ENCODE data around the gene GALE. TPM values are rescaled to one million over a fixed set of nuclear protein-coding genes. Genes with fewer than 3 reads are reported as not detected.

The GALE gene
- total and polyA plus RNA-seq, 2 of the 13 experiments (the other 11 are each of a cell fraction or from before 2014, with no cell fraction given) = 85.2 to 88.4 TPM

DNA sequence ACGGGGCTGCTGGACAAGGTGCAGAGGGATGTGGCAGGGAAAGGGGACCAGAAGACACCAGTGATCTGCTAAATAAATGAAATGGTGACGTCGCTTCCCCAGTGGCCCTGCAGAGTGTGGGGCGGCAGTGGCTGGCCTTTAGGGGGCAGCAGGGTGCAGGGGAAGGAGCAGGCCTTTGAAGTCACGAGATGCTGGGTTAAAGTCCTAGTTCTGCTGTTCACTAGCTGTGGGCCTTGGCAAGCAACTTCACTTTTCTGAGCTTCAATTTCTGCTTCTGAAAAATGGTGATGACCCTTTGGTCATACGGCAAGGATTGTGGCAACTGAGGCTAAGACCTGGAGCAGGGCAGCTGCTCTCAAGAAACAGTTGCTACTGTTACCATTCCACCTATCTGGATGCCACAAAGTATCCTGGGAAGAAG, 9.2 kb upstream of the GALE start (continued):
- TF ChIP-seq ZBTB33 (CRISPR knock-in tag; IDR thresholded peaks at IDR 0.05) (peak; percentile 60; the same call in 1 of the 2 replicates), ZNF678 (CRISPR knock-in tag; IDR thresholded peaks at IDR 0.05) (no peak), MAX (IDR thresholded peaks at IDR 0.05) (0 out of 2 replicates have a peak, but pooled peaks have one; percentile 24), SALL1 (CRISPR knock-in tag; IDR thresholded peaks at IDR 0.05) (peak; percentile 75), ZNF749 (CRISPR knock-in tag; IDR thresholded peaks at IDR 0.05; ENCODE audit: borderline replicate concordance) (no peak), ZNF33B (CRISPR knock-in tag; IDR thresholded peaks at IDR 0.05) (no peak), ZNF430 (CRISPR knock-in tag; IDR thresholded peaks at IDR 0.05) (no peak), HOXD1 (CRISPR knock-in tag; IDR thresholded peaks at IDR 0.05) (no peak), FOXA3 (CRISPR knock-in tag; IDR thresholded peaks at IDR 0.05) (0 out of 2 replicates have a peak, but pooled peaks have one; percentile 22), ZNF121 (CRISPR knock-in tag; IDR thresholded peaks at IDR 0.05) (no peak), ZNF30 (CRISPR knock-in tag; IDR thresholded peaks at IDR 0.05) (no peak), SIX4 (CRISPR knock-in tag; IDR thresholded peaks at IDR 0.05) (no peak), TARDBP (CRISPR knock-in tag; IDR thresholded peaks at IDR 0.05) (no peak), ZNF512 (CRISPR knock-in tag; IDR thresholded peaks at IDR 0.05) (no peak), ZBTB43 (CRISPR knock-in tag; conservative IDR thresholded peaks at IDR 0.05) (no peak), ZNF263 (CRISPR knock-in tag; IDR thresholded peaks at IDR 0.05) (no peak), ZNF710 (CRISPR knock-in tag; IDR thresholded peaks at IDR 0.05; ENCODE audit: borderline replicate concordance) (no peak), CREBL2 (CRISPR knock-in tag; IDR thresholded peaks at IDR 0.05; ENCODE audit: borderline replicate concordance) (no peak), ZNF598 (CRISPR knock-in tag; IDR thresholded peaks at IDR 0.05; ENCODE audit: borderline replicate concordance) (no peak), ZNF432 (CRISPR knock-in tag; IDR thresholded peaks at IDR 0.05; ENCODE audit: borderline replicate concordance) (no peak), ISL2 (CRISPR knock-in tag; IDR thresholded peaks at IDR 0.05) (no peak), ZNF7 (CRISPR knock-in tag; IDR thresholded peaks at IDR 0.05) (no peak), ETV6 (CRISPR knock-in tag; conservative IDR thresholded peaks at IDR 0.05) (no peak)
- TF ChIP-seq, protein P1, sequence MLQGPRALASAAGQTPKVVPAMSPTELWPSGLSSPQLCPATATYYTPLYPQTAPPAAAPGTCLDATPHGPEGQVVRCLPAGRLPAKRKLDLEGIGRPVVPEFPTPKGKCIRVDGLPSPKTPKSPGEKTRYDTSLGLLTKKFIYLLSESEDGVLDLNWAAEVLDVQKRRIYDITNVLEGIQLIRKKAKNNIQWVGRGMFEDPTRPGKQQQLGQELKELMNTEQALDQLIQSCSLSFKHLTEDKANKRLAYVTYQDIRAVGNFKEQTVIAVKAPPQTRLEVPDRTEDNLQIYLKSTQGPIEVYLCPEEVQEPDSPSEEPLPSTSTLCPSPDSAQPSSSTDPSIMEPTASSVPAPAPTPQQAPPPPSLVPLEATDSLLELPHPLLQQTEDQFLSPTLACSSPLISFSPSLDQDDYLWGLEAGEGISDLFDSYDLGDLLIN (CRISPR knock-in tag; IDR thresholded peaks at IDR 0.05; ENCODE audit: borderline replicate concordance) = no peak
